Measurements from ENCODE around the gene SYNDIG1.

Gene SYNDIG1

GRCh38 chr20:24473435-24474223 lies 4.2 kb downstream of the SYNDIG1 start:
- DNase-seq = no peak

- DNase-seq = no peak
Observed at GRCh38 chr20:24477831-24478547, 8.6 kb downstream of the SYNDIG1 start.

GRCh38 chr20:24478584-24478983 lies 9.2 kb downstream of the SYNDIG1 start:
- no peak for DNase-seq

GRCh38 chr20:24479106-24479505 lies 9.7 kb downstream of the SYNDIG1 start:
- no peak for DNase-seq

- no peak for DNase-seq
Observed at GRCh38 chr20:24479595-24479994, 10.2 kb downstream of the SYNDIG1 start.

GRCh38 chr20:24480509-24480908 lies 11.1 kb downstream of the SYNDIG1 start:
- DNase-seq = no peak

- no peak for DNase-seq
Observed at GRCh38 chr20:24481173-24481572, 11.7 kb downstream of the SYNDIG1 start.

GRCh38 chr20:24483435-24484080 lies 14.1 kb downstream of the SYNDIG1 start:
- DNase-seq = no peak

- no peak for DNase-seq
Observed at GRCh38 chr20:24484081-24484450, 14.6 kb downstream of the SYNDIG1 start.

- no peak for DNase-seq
Observed at GRCh38 chr20:24485981-24486380, 16.6 kb downstream of the SYNDIG1 start.

- DNase-seq = no peak
Observed at GRCh38 chr20:24487240-24487639, 17.8 kb downstream of the SYNDIG1 start.

- no peak for DNase-seq
Observed at GRCh38 chr20:24487648-24488047, 18.2 kb downstream of the SYNDIG1 start.

- no peak for DNase-seq
Observed at GRCh38 chr20:24488064-24488799, 18.8 kb downstream of the SYNDIG1 start.

- DNase-seq = no peak
Observed at GRCh38 chr20:24488800-24489175, 19.4 kb downstream of the SYNDIG1 start.

- no peak for DNase-seq
Observed at GRCh38 chr20:24489193-24489592, 19.8 kb downstream of the SYNDIG1 start.

GRCh38 chr20:24489631-24490260 lies 20.3 kb downstream of the SYNDIG1 start:
- no peak for DNase-seq

- no peak for DNase-seq
Observed at GRCh38 chr20:24490598-24490997, 21.2 kb downstream of the SYNDIG1 start.

GRCh38 chr20:24491041-24491756 lies 21.8 kb downstream of the SYNDIG1 start:
- no peak for DNase-seq

- DNase-seq = no peak
Observed at GRCh38 chr20:24492031-24492607, 22.7 kb downstream of the SYNDIG1 start.

GRCh38 chr20:24492698-24493097 lies 23.3 kb downstream of the SYNDIG1 start:
- DNase-seq = no peak

GRCh38 chr20:24493181-24493580 lies 23.8 kb downstream of the SYNDIG1 start:
- DNase-seq = no peak
